GM18508 (cell line): ENCODE data around the gene ZNF81.
"Not testable (repeated sequence)": the region's sequence is repeated elsewhere in the genome, so short reads cannot be mapped to it uniquely, and the experiment has no call there.

Source experiments
- ATAC-seq: cut with Tn5 transposase; IDR thresholded peaks from one replicate; pipeline ENCODE4 v1.9.1; 2021; ENCODE audit warnings: moderate number of reproducible peaks; ENCODE audit not compliant: insufficient read depth, unreplicated experiment

The ZNF81 gene

GRCh38 chrX:47918274-47918673 is 81.6 kb downstream of the ZNF81 start:
- no peak for ATAC-seq

- ATAC-seq: no peak
Observed at GRCh38 chrX:47927212-47927611, 90.5 kb downstream of the ZNF81 start.

GRCh38 chrX:47931970-47932369 is 95.3 kb downstream of the ZNF81 start:
- not testable (repeated sequence) for ATAC-seq

- ATAC-seq: no peak
Observed at GRCh38 chrX:47933946-47934345, 97.2 kb downstream of the ZNF81 start.

- no peak for ATAC-seq
Observed at GRCh38 chrX:47936224-47936939, 99.7 kb downstream of the ZNF81 start.

GRCh38 chrX:47936940-47937317 is 100.2 kb downstream of the ZNF81 start:
- no peak for ATAC-seq

- no peak for ATAC-seq
Observed at GRCh38 chrX:47940448-47940847, 103.7 kb downstream of the ZNF81 start.

GRCh38 chrX:47941423-47941822 is 104.7 kb downstream of the ZNF81 start:
- no peak for ATAC-seq

- ATAC-seq: not testable (repeated sequence)
Observed at GRCh38 chrX:47955295-47955694, 118.6 kb downstream of the ZNF81 start.

- ATAC-seq: no peak
Observed at GRCh38 chrX:47956016-47956415, 119.3 kb downstream of the ZNF81 start.

GRCh38 chrX:47958206-47958605 is 121.5 kb downstream of the ZNF81 start:
- ATAC-seq: not testable (repeated sequence)

GRCh38 chrX:47958761-47959342 is 122.2 kb downstream of the ZNF81 start:
- no peak for ATAC-seq

- no peak for ATAC-seq
Observed at GRCh38 chrX:47960406-47960805, 123.7 kb downstream of the ZNF81 start.

GRCh38 chrX:47961830-47962229 is 125.1 kb downstream of the ZNF81 start:
- ATAC-seq: not testable (repeated sequence)

GRCh38 chrX:47965526-47965925 is 128.8 kb downstream of the ZNF81 start:
- not testable (repeated sequence) for ATAC-seq
